IPS-15b (cell line): ENCODE measurements around the gene ALDH6A1.

Source experiments
- H3K27me3 ChIP-seq: one replicate; pipeline ENCODE4 v1.6.1; 2013; ENCODE audit warnings: low read length; ENCODE audit not compliant: control insufficient read depth, insufficient read depth
- H3K36me3 ChIP-seq: one replicate; pipeline ENCODE4 v1.6.1; 2013; ENCODE audit warnings: low read length; ENCODE audit not compliant: control insufficient read depth, insufficient read depth
- H3K4me1 ChIP-seq: one replicate; pipeline ENCODE4 v1.6.1; 2013; ENCODE audit warnings: mild to moderate bottlenecking, low read length; ENCODE audit not compliant: control insufficient read depth, insufficient read depth
- H3K4me3 ChIP-seq: one replicate; pipeline ENCODE4 v1.5.1; 2013; ENCODE audit warnings: low read depth, low read length
- H3K9ac ChIP-seq: one replicate; pipeline ENCODE4 v1.6.1; 2013; ENCODE audit warnings: low read depth, mild to moderate bottlenecking, low read length
- H3K9me3 ChIP-seq: one replicate; pipeline ENCODE4 v1.6.1; 2013; ENCODE audit warnings: mild to moderate bottlenecking, low read length; ENCODE audit not compliant: control insufficient read depth, insufficient read depth

The ALDH6A1 gene

GRCh38 chr14:74083161-74083560, 1.1 kb downstream of the ALDH6A1 start:
- peak overlapping the region; percentile 62 for H3K9ac ChIP-seq
- H3K4me3 ChIP-seq, result peak overlapping the region; percentile 98
- no peaks in the 10 kb centered on the region for H3K4me1 ChIP-seq
- no peaks in the 10 kb centered on the region for H3K36me3 ChIP-seq
- no peaks in the 10 kb centered on the region for H3K27me3 ChIP-seq
- no peaks in the 10 kb centered on the region for H3K9me3 ChIP-seq

GRCh38 chr14:74081491-74081890, 2.8 kb downstream of the ALDH6A1 start:
- Histone ChIP-seq H3K4me1 (no peaks in the 10 kb centered on the region), H3K9me3 (no peaks in the 10 kb centered on the region), H3K36me3 (no peaks in the 10 kb centered on the region), H3K9ac (no peak overlapping the region), H3K4me3 (no peak overlapping the region), H3K27me3 (no peaks in the 10 kb centered on the region)

DNA sequence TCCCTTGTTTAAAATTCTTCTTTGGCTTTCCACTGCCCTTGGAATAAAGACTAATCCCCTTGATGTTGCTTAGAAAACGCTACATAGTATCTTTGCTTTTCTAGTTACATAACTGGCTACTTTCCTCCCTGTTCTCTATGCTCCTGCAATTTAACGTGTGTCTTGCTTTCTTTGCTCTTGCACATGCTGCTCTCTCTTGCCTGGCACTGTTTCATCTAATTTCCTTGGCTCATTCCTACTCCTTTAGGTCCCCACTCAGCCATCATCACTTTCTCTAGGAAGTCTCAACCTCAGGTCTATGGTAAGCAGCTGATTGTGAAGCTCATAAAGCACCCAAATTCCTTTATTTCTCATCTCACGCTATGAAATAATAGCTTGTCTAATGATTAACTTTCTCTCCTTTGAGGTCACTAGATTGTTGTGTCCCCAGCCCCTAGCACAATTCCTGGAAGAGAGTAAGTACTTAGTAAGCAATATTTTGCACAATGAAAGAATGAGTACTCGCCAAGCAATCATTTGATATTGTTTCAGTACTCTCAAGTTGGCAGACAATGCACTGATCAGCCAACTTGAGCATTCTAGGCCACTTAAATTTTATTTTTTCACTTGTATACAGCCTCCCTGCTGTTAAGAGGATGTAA, 3.3 kb downstream of the ALDH6A1 start:
- no peak overlapping the region for H3K9ac ChIP-seq
- no peaks in the 10 kb centered on the region for H3K27me3 ChIP-seq
- H3K4me1 ChIP-seq, result no peaks in the 10 kb centered on the region
- no peaks in the 10 kb centered on the region for H3K36me3 ChIP-seq
- H3K4me3 ChIP-seq, result no peak overlapping the region
- H3K9me3 ChIP-seq, result no peaks in the 10 kb centered on the region

- Histone ChIP-seq H3K9me3 (no peaks in the 10 kb centered on the region), H3K36me3 (no peaks in the 10 kb centered on the region), H3K4me3 (no peak overlapping the region), H3K4me1 (no peaks in the 10 kb centered on the region), H3K27me3 (no peaks in the 10 kb centered on the region), H3K9ac (no peak overlapping the region)
Observed at GRCh38 chr14:74077401-74077800, 6.9 kb downstream of the ALDH6A1 start.

GRCh38 chr14:74065746-74066575, 18.3 kb downstream of the ALDH6A1 start:
- H3K9me3 ChIP-seq, result no peaks in the 10 kb centered on the region

DNA sequence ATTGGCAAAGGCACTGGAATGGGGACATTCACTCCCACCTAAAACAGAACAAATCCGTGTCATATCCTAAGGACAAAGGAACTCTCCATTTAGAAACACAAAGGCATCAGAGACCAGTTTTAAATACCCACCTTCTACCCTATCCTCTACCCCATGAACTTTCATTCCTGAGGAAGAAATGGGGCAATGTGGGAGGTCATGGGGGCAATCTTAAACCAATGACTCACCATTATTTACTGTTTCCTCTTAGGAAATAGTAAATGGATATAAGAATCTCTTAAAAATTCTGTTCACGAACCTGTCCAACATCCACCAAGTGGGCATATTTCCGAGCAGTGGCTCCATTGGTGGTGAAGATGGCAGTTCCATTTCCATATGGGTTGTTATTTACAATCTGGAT, 19.4 kb downstream of the ALDH6A1 start:
- no peaks in the 10 kb centered on the region for H3K27me3 ChIP-seq
- H3K4me1 ChIP-seq, result no peaks in the 10 kb centered on the region
- no peak overlapping the region for H3K4me3 ChIP-seq
- peaks cover 9% of the 10 kb centered on the region for H3K36me3 ChIP-seq
- H3K9me3 ChIP-seq, result no peaks in the 10 kb centered on the region
- no peak overlapping the region for H3K9ac ChIP-seq

More at GRCh38 chr14:74065746-74066575, 18.3 kb downstream of the ALDH6A1 start:
- Histone ChIP-seq H3K9ac (no peak overlapping the region), H3K36me3 (peaks cover 9% of the 10 kb centered on the region), H3K27me3 (no peaks in the 10 kb centered on the region), H3K4me3 (no peak overlapping the region), H3K4me1 (no peaks in the 10 kb centered on the region)

DNA sequence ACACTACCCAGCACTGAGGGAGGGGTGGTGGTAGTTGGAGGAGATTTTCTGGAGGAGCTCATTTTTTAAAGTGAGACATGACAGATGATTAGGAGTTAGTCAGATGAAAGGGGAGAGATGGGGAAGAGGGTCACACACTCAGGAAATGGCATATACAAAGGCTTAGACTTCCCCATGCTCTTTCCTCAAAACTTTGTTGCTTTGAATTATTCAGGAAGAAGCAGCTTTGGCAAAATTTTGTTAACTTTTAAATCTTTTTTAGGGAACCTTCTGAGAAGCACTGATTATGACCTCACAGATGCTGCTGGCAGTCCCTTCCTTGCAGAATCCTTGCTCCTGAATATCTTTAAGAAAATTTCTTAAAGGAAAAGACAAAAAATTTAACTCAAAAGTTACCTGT, 19.8 kb downstream of the ALDH6A1 start:
- H3K9ac ChIP-seq, result no peak overlapping the region
- no peaks in the 10 kb centered on the region for H3K4me1 ChIP-seq
- peaks cover 9% of the 10 kb centered on the region for H3K36me3 ChIP-seq
- H3K9me3 ChIP-seq, result no peaks in the 10 kb centered on the region
- H3K27me3 ChIP-seq, result no peaks in the 10 kb centered on the region
- H3K4me3 ChIP-seq, result no peak overlapping the region

GRCh38 chr14:74062809-74063150, 21.5 kb downstream of the ALDH6A1 start:
- no peak overlapping the region for H3K4me3 ChIP-seq
- no peaks in the 10 kb centered on the region for H3K27me3 ChIP-seq
- no peaks in the 10 kb centered on the region for H3K4me1 ChIP-seq
- H3K9ac ChIP-seq, result no peak overlapping the region
- H3K36me3 ChIP-seq, result peaks cover 9% of the 10 kb centered on the region
- no peaks in the 10 kb centered on the region for H3K9me3 ChIP-seq

- Histone ChIP-seq H3K4me3 (no peak overlapping the region), H3K9me3 (no peaks in the 10 kb centered on the region), H3K4me1 (no peaks in the 10 kb centered on the region), H3K36me3 (no peaks in the 10 kb centered on the region), H3K9ac (no peak overlapping the region), H3K27me3 (no peaks in the 10 kb centered on the region)
Observed at GRCh38 chr14:74049876-74050495, 34.3 kb downstream of the ALDH6A1 start.

DNA sequence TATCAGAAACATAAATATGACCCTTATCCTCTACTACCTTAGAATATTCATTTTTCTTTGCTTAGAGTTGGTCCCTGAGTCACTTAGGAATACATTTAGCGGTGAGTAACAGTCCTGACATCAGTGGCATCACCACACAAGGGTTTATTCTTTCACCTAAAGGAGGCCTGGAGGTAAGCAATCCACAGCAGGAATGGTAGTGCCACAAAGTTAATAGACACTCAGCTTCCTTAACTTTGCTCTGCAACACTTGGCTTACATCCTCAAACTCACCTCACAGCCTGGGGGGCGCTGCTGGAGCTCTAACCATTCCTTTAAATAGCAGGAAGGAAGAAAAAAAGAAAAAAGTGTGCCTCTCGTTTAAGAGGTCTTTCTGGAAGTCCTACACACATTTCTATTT, 36.0 kb downstream of the ALDH6A1 start:
- Histone ChIP-seq H3K9me3 (no peaks in the 10 kb centered on the region), H3K4me3 (no peak overlapping the region), H3K36me3 (no peaks in the 10 kb centered on the region), H3K27me3 (no peaks in the 10 kb centered on the region), H3K9ac (no peak overlapping the region), H3K4me1 (no peaks in the 10 kb centered on the region)

GRCh38 chr14:74045522-74045921, 38.7 kb downstream of the ALDH6A1 start:
- no peaks in the 10 kb centered on the region for H3K4me1 ChIP-seq
- no peaks in the 10 kb centered on the region for H3K9me3 ChIP-seq
- no peak overlapping the region for H3K9ac ChIP-seq
- no peak overlapping the region for H3K4me3 ChIP-seq
- H3K36me3 ChIP-seq, result no peaks in the 10 kb centered on the region
- H3K27me3 ChIP-seq, result no peaks in the 10 kb centered on the region

DNA sequence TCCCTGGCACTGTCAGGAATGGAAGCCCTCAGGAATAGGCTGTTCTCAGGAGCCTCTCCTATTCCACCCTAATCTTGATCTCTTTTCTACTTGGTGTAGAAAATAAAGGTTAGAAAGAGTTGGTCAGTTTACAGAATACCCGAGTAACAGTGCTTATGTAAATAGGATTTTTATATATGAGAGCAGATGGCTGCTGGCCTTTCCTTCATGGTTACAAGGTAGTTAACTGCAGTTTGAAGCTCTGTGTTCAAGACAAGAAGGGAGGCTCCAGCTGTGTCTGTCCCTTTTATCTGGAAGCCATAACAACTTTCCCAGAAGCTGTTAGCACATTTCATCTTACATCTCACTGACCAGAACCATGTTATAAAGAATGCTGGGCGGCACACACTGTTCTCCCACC, 42.0 kb downstream of the ALDH6A1 start:
- H3K4me1 ChIP-seq, result no peaks in the 10 kb centered on the region
- H3K9ac ChIP-seq, result no peak overlapping the region
- H3K4me3 ChIP-seq, result no peak overlapping the region
- no peaks in the 10 kb centered on the region for H3K36me3 ChIP-seq
- H3K9me3 ChIP-seq, result no peaks in the 10 kb centered on the region
- no peaks in the 10 kb centered on the region for H3K27me3 ChIP-seq
